GM19372 (cell line): ENCODE measurements around the gene TEX19.

Source experiments
- ATAC-seq: cut with Tn5 transposase; IDR thresholded peaks from one replicate; pipeline ENCODE4 v1.9.1; 2021; ENCODE audit warnings: mild to moderate bottlenecking, low read depth, moderate library complexity; ENCODE audit not compliant: unreplicated experiment

Gene TEX19

GRCh38 chr17:82386881-82387704, 28.0 kb downstream of the TEX19 start:
- ATAC-seq: no peak

DNA sequence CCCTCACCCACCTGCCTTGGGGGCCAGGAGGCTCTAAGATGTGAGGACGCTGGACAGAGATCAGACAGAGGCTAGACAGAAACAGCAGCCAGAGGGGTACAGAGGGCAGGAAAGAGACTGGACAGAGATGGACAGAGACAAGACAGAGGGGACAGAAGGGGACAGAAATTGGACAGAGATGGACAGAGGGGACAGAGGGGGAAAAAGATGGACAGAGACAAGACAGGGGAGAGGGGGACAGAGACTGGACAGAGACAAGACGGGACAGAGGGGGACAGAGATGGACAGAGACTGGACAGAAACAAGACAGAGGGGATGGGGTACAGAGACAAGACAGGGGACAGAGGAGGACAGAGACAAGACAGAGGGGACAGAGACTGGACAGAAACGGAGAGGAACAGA, 28.7 kb downstream of the TEX19 start:
- no peak for ATAC-seq

DNA sequence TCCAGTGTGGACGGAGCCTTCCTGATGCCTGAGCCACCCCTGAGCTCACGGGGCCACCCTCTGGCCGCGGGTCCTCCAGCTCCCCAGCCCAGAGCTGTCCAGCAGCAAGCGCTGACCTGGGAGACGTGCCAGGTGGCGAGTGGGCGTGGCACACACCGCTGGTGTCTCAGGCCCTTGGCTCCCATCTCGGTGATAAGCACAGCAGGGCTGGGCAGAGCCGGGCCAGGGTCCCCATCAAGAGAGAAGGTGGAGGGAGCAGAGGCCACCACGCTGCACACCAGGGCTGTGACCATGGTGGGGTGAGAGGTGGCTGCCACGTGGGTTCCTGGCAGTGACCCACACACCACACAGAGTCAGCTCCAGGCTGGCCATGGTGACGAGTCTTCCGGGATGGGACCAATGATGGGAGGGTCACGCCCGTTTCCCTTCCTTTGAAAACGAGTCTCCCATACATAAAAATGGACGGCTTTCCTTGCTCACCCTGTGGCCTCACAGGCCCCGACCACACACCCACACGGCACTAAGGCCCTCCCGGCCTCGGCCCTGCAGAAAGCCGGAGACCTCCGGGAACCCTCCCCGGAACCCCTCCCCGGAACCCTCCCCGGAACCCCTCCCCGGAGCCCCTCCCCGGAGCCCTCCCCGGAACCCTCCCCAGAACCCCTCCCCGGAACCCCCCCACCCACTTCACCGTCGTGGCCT, 29.3 kb downstream of the TEX19 start:
- ATAC-seq: no peak

- ATAC-seq: no peak
Measured at GRCh38 chr17:82388922-82389283, 29.9 kb downstream of the TEX19 start.

DNA sequence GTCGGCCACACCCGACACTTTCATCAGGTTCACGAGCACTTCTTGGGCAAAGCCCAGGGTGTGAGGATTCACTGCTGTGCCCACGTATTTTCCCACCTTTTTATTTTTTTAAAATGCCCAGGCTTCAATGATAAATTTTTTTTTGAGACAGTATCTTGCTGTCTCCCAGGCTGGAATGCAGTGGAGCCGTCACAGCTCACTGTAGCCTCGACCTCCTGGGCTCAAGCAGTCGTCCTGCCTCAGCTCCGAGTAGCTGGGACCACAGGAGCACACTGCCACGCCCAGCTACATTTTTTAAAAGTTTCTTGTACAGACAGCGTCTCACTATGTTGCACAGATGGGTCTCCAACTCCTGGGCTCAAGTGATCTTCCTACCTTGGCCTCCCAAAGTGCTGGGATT, 30.3 kb downstream of the TEX19 start:
- ATAC-seq: no peak

GRCh38 chr17:82390015-82390859, 31.2 kb downstream of the TEX19 start:
- no peak for ATAC-seq

- no peak for ATAC-seq
Measured at GRCh38 chr17:82390860-82391435, 31.9 kb downstream of the TEX19 start.

DNA sequence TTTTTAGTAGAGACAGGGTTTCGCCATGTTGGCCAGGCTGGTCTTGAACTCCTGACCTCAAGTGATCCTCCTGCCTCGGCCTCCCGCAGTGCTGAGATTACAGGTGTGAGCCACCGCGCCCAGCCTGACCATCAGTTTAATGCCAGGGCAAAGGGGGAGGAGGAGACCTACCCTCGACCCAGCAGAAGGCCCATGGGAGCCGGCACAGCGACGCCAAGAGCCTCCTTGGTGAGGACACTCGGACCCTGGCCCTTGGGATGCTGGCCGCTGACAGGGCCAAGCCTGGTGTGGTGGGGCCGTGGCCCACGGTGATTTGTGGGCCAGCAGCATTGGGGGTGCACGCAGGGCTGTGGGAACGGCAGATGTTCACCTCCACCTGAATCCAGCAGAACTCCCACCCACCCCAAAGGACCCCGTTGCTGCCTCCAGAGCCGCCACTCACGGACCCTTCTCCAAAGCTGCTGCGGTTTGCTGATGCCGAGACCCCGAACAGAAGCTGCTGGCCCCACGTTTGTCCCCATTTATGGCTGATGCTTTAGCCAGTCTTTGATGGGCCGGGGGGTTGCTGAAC, 32.5 kb downstream of the TEX19 start:
- no peak for ATAC-seq

DNA sequence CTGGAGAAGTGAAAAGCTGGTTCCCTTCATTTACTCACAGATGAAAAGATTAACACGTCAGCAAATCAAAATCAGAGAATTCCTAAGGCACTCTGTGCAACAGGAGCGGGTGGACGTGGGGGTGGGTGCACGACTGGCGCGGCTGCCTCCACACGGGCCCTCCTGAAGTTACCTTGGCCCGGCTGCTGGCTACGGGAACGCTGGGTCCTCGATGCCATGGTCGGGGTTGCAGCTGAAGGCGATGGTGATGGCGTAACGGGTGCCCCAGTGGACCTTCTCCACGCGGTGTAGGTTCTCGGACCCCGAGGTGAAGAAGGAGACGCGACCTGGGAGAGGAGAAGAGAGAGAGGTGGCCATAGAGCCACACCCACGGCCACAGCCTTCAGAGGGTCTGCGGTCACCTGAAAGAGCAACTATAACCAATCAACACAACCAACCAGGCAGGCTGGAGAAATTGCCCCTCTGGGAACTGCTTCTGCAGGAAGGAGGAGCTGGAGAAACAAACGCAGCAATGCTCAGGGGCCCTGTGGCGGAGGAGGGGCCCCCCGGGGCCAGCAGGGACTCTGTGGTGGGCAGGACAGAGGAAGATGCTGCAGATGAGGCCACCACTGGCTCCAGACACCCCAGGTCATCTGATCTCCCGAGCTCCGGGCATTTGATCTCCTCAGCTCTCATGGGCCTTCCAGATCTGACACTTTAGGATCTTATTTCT, 33.3 kb downstream of the TEX19 start:
- no peak for ATAC-seq

DNA sequence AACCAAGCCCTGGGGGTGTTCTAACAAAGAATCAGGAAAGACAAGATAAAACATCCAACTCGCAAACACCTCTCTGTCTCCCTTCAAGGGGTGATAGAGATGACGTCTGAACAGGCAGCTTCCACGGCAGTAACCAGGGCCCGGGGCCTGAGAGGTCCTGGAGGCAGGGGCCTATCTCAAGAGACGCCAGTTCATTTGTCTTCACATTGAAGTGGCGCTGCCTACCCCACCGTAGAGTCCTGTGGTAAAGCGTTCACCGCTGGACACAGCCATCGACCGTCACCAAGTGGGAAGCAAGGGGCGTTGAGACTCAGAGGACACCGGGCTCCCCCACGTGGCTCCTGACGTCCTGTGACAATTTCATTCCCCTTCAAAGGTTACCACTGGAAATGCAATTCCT, 33.9 kb downstream of the TEX19 start:
- no peak for ATAC-seq

- ATAC-seq: no peak
Measured at GRCh38 chr17:82394278-82394677, 35.2 kb downstream of the TEX19 start.

DNA sequence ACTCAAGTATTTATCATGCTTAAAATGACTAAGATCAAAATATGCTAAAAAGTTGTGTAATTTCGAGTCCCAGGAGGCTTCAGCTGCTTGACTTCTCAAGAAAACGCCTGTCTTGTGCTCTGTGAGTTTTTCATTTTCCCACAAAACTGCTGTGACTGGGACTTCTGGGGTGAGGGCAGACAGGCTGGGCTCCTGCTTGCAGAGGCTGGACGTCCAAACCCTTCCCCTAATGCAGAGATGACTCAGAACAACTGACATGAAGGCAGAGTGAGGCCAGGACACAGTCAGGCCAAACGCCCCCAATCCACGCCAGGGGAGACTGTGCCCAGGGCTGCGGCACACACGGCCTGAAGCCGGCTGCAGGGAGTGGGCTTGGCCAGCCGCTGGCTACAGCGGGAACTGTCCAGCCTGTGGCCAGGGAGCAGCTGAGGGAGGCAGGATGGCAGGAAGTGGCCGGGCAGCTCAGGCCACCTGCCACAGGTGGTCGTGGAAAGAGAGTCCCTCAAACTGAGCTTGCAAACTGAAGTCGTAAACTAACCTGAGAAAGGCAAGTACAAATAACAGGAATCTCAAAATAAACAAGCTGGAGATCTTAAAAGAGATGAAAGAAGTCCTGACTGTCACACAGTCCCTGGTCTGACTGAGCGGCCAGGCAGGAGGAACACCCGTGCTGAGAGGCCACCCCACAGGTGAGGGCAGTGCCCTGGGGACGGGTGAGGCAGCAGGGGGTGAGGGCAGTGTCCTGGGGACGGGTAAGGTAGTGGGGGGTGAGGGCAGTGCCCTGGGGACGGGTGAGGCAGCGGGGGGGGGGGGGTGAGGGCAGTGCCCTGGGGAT, 37.8 kb downstream of the TEX19 start:
- ATAC-seq: no peak

- no peak for ATAC-seq
Measured at GRCh38 chr17:82397449-82398335, 38.6 kb downstream of the TEX19 start.

DNA sequence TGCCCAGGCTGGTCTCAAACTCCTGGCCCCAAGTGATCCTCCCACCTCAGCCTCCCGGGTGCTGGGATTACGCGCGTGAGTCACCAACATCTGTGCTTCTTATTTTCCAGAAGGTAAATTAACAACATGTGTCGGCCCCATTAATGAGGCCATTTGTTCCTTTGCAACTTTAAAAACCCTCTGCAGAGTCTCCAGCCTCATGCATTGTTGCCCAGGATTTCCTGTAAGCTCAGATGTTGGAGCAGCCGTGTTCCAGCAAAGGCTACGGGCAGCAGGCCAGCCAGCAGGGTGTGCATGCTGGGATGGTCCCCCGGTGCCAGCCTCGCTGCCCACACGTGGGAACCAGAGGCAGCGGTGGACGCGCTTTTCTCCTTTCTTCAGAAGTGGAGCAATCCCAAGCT, 40.0 kb downstream of the TEX19 start:
- no peak for ATAC-seq

DNA sequence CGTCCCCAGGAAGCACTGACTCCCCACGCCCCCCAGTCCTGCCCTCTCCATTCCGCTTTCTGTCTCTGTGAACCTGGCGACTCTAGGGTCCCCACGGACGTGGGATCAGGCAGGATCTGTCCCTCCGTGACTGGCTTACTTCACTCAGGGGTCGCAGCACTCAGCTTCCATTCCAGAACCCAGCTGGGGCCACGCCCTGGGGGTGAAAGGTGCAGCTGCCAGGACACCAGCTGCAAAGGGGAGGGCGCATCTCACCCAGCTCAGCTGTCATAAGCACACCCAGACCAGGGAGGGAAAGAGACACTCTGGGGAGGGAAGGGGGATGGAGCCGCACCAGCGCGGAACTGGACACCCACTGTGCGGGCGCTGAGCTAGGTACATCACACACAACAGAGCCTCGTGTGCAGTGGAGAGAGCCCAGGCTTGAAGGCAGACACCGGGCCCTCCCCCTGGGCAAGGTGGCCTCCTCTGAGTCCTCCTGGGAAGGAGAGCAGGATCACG, 40.6 kb downstream of the TEX19 start:
- no peak for ATAC-seq

DNA sequence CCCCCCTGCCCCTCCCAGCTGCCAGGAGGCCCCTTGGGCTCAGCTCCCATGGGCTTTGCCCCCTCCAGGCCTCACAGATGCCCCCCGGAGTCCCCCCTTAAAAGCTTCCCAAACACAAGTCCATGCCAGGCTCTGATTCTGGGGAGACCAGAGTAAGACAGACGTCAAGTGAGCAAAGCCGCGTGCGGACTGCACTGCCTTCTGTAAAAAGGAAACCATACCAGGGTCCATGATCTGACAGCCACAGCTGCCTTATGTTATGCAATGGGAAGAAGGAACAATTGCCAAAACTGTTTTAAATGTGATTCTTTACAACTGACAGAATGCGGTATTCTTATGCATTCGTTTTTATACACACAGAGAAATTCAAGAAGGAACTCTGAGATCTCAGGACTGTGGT, 41.2 kb downstream of the TEX19 start:
- no peak for ATAC-seq

DNA sequence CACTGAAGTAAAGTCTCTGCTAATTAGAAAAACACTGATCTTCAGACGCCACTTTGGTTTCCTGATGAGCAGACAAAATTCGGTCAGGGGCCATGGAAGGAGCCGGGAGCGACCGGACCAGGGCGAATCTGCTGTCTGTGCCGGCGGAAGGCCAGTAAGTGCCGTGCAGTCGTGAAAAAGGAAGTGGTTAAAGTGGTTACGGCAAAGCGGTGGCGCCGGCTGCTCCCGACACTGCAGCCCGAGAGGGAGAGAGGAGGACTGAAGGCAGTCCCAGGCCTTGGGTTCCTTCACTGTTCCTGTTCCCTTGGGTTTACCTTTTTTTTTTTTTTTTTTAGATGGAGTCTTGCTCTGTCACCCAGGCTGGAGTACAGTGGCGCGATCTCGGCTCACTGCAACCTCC, 41.8 kb downstream of the TEX19 start:
- ATAC-seq: no peak

DNA sequence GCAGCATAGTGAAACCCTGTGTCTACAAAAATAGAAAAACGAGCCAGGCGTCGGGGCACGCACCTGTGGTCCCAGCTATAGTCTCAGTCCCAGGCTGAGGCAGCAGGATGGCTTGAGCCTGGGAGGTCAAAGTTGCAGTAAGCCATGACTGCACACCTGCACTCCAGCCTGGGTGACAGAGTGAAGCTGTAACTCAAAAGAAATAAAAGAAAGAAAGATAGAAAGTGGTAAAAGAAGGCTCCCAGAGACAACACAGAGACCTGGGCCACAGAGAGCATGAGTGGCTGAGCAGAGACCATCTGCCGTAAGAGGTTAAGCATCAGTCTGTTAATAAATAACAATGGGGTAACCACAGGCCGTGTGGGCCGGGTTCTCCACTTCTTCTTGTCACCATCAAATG, 43.8 kb downstream of the TEX19 start:
- peak; percentile 64 for ATAC-seq
